LoVo (cell line): ENCODE measurements around the gene PLCL1.

Source experiments
- DNase-seq: peaks from one replicate; pipeline ENCODE4 v3.0.0-alpha.2; 2016; ENCODE audit warnings: low spot score

Gene PLCL1

DNA sequence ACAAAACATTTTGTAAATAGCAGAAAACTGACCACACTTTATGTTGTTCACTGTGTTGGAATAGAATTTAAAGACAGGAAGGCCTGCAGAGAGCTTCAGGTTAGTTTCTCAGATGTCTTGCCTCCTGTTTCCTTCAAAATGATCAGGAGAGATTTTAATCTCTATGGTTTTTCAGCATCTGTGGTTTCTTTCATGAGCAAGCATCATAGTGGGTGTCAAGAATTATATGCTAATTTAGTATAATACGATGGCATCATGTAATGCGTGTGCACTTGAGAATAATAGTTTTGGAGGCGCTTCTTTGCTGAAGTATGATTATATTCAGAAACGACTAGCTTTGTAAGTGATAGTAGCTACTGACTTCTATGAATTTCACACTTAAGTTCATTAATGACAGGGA is 149.9 kb downstream of the PLCL1 start:
- DNase-seq = no peak

DNA sequence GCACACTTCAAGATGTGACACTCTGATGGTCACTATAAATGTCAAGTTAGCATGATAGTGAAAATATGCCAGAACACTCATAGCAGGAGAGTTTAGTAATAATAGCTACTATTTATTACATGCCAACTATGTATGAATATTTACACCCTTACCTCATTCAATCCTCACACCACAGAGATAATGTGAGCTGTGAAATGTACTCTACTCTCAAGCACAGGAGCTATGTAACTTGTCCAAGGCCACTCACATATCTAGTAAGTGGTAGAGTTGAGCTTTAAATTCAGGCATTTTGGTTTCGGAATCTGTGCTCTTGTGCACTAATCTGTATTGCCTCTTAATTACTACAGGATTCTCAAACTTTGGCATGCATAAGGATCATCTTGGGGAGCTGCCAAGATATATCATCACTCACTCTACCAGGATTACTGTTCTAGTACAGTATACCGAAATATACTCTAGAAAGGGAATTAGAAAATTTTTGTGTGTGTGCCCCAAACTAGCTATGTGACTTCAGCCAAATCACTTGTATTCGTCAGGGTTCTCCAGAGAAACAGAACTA is 154.3 kb downstream of the PLCL1 start:
- DNase-seq = no peak

DNA sequence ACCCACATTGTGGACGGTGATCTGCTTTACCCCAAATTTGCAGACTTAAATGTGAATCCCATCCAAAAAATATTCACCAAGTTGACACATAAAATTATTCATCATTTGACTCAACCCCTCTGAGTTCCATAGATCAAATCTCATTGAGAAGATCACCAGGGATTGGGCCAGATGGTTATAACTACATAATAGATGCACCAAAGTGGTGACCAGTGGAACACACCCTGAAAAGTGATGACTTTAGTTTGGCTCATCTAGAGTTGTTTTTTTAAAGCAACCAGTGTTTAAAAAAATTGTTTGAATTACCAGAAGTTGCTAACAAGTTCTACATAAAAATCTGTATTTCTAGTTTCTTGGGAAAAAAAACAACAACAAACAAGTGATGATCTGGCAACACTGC is 155.0 kb downstream of the PLCL1 start:
- DNase-seq = no peak

DNA sequence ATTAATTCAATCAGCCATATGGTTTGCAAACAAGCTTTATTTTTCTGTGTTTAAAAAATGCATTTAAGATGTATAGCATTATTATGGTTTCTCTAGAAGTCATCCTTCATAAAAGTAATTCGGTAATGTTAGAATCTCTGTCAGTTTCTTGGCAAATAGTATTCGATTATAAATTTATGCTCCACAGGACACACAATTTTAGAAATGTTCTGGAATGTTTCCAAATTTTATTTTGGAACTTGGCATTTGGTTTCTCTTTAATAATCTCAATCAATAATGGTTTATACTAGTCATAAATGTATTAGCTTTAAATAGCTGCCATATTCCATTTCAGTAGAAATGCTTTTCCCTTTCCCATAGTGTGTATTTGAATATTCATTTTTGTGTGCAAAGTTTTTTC is 156.4 kb downstream of the PLCL1 start:
- DNase-seq = no peak

DNA sequence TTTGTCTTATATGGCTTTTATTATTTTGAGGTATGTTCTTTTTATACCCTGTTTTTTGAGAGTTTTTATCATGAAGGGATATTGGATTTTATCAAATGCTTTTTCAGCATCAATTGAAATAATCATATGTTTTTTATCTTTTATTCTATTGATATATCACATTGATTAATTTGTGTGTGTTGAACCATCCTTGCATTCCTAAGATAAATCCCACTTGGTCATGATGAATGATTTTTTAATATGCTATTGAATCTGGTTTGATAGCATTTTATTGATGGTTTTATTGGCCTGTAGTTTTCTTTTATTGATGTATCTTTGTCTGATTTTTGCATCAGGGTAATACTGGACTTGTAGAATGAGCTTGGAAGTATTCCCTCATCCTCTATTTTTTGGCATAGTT is 160.3 kb downstream of the PLCL1 start:
- DNase-seq = no peak

DNA sequence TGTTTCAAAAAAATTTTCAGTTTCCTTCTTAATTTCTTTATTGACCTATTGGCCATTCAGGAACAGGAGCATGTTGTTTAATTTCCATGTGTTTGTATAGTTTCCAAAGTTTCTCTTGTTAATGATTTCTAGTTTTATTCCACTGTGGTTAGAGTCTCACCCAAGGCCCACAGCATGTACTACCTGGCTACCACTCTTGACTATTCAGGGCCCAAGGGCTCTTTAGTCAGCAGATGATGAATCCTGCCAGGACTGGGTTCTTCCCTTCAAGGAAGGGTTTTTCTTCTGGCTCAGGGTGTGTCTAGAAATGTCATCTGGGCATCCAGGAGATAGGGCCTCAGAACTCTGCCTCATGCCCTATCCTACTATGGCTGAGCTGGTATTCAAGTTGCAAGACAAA is 161.4 kb downstream of the PLCL1 start:
- no peak for DNase-seq

DNA sequence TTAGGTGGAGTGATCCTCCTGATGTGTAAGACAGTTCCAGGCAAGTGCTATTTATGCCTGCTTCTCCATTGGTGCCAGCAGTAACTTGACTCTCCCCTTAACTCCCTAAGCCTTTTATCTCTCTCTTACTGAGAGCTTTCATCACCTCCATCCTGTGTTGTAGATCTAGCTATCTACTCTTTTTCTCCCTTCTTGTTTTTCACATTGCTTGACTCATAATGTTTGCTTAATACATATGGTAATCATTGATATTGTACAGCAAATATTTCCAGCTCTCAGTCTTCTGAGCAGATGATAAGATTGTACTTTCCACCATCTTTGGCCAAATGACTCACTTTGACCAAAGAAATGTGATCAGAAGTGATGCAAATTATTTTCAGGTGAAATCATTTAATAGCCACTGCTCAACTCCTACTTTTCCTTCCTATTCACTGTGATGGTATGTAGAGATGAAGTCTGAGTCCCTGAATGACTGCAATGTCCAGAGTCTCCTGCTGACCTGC is 165.0 kb downstream of the PLCL1 start:
- no peak for DNase-seq

DNA sequence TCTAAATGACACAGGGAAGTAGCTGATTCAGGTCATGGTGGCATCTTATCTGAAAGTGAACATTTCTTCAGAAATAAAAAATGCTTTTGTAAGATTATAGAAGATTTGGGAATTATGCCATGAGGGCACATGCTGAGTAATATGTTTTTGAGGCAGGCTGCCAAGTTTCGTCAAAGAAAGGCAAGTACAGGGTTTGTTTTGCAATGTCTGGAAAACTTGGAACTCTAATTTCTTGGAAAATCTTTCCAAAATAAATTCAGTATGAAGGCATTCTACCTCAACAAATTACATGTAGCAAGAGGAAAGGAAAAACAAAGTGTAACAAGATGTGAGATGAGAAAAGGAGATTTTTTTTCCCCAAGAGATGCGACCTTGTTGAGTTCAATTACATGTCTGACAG is 167.7 kb downstream of the PLCL1 start:
- DNase-seq = no peak

DNA sequence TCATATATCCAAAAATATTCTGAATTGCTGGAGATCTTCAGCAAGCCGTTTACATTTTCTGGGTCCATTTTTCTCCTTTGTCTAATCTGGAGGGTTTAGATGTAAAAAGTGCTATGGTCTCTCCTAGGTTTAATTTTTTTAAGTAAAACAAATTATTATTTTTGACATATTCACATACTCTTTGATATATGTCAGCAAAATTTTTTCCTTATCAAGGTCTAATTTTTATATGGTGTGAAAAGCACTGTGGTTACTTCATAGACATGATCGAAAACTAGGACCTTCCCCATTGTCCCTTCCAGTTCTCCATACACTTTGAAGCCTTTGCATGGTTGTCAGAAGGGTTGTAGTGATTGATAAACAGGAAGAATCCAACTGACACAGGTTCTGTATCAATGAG is 168.2 kb downstream of the PLCL1 start:
- DNase-seq = no peak

DNA sequence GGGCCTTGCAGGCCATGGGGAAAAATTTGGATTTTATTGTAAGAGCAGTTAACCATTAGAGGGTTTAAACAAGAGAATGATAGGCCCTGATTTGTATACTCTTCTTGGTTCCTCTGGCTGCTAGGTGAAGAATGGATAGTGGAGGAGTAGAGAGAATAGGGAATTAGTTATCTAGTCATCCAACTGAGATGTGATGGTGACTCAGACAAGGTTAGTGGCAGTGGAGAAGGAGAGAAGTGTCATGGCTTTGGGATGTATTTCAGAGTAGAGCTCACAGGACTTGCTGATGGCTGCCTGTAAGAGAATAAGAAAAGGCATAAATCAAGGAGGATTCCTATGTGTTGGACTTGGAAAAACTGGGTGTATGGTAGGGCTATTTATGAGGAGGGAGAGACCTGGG is 169.4 kb downstream of the PLCL1 start:
- no peak for DNase-seq

DNA sequence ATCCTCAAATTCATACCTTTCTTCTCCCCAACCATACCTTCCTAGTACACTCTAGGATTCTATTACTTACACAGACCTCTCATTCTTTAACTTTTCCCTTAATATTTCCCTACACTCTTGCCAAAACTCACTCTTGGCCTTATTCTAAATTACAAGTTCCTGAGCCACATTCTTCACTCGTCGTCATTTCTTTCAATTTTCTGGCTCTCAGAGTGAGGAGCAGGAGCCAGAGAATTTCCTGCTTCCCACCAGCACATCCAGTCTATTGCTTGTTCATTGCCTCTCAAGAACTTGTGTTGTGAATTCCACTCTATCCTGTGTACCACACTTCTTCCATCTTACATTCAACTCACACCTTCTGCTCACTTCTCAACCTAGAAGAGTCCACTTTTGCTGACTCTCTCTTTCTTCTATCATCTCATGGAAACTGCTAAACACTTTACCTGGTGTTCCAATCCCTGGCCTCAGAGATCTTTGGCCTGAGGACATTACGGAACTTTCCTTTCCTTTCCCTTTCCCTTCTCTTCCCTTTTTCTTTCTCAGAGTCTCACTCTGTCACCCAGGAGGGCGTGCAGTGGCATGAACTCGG is 171.6 kb downstream of the PLCL1 start:
- no peak for DNase-seq

DNA sequence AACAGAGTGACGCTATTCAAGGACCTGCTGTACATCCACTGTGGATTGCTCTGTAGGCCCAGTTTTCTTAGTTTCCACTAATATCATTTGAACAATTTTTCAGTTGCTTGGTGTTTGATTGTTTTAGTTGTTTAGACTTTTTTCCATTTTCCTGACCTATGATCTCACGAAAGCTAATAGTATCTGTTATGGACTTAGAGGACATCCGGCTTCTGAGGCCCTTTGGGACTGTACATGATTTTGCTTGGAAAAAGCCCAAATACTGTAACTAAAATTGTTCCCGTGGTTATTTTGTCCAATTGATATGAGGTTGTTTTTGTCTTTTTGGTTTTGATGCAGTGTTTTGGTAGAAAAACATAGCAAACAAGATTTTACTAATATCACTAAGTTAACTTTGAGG is 174.6 kb downstream of the PLCL1 start:
- DNase-seq = no peak

DNA sequence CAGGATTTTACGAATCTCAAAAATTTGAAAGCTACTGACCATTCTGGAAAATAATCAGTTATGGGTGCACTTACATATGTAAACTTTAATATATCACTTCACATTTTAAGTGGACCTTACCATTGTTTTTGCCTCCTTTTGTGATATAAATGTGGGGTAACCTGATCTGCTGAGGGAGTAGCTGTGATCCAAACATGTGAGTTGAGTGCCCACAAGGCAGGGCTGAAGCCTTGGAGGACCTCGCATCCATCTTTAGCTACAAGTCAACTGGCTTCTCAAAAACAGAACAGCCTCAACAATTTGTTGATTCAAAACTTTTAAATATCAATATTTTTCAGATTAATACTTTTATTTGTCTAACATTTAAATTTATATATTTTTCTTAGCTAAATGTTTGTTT is 178.2 kb downstream of the PLCL1 start:
- DNase-seq = no peak

DNA sequence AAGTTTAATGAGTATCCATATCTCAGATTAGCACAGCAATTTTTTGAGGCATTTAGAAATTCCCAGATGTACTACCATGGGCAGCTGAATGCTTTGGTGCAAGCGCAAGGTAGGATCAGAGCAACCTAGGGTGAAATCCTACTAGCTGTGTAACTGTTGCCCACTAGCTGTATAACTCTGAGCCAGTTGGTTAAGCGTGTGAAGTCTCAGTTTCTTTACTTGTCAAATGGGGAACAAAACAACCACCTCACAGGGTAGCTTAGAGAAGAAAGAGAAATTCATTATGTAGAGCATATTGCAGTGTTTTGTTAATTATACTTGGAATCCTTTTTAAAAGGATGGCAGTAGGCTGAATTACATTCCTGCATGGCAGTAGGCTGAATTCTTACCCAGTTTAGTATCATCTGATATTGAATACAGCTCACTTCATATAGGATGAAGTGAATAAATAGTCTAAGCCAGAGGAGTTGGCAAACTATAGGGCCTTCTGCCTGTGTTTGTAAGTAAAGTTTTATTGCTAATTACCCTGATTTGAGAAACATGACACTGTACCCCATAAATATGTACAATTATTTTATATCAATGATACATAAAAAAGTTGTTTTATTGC is 180.7 kb downstream of the PLCL1 start:
- no peak for DNase-seq

DNA sequence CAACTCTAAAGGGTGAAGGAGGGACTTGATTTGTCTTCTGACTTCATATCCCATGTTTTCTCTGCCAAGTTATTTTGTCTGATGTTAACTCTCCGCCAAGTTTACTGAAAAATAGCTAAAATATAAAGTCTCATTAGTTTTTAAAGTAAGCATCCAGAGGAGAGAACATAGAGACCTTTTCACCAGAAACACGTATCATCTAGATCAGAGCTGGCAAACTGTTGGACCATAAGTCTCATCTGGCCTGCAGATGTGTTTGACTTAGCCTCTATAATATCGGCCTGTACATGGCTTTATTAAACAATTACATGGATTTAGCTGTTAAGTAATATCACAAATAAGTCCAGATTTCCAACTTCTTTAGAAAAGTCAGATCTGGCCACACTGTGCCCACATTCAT is 182.6 kb downstream of the PLCL1 start:
- no peak for DNase-seq

DNA sequence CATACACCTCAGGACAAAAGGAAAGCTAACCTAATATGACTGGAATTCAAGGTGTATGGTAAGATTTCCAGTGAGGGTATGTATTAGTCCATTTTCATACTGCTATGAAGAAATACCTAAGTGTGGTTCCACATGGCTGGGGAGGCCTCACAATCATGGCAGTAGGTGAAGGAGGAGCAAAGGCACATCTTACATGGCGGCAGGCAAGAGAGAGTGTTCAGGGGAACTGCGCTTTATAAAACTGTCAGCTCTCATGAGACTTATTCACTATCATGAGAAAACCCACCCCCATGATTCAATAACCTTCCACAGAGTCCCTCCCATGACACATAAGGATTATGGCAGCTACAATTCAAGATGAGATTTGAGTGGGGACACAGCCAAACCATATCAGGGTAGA is 186.0 kb downstream of the PLCL1 start:
- no peak for DNase-seq

DNA sequence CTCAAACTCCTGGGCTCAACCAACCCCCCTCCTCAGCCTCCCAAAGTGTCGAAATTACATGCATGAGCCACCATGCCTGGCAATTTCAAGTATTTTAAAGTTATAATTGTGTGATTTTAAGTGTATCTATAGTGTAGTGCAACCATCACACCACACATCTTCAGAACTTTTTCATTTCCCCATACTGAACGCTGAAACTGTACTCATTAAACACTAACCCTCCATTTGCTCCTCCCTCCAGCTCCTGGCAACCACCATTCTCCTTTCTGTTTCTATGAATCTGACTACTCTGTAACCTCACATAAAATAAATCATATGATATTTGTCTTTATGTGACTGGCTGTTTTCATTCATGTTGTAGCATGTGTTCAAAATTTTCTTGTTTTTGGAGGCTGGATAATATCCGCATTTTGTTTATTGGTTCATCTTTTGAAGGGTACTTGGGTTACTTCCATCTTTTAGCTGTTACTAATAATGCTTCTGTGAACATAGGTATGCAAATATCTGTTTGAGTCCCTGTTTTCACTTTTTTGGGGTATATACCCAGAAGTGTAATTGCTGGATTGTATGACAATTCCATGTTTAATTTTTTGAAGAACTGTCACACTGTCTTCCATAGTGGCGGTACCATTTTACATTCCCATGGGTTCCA is 188.2 kb downstream of the PLCL1 start:
- DNase-seq = no peak

DNA sequence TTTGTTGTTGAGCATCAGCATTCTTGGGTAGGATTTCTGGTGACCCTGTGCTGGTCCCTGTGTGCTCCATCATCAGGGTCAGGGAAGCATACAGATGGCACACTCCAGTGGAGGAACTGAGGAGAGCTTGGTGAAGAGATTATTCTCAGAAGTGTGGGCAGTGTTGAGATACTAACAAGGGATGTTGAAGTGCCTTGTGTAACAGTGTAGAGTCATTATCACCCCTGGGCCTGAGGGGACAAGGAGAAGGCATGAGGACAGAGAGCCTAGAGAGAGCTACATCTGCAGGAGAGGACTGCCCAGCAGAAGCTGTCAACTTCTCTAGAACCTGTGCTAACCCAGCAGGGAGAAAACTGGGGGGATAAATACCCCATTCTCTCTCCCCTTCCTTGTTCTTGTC is 189.0 kb downstream of the PLCL1 start:
- DNase-seq = no peak

DNA sequence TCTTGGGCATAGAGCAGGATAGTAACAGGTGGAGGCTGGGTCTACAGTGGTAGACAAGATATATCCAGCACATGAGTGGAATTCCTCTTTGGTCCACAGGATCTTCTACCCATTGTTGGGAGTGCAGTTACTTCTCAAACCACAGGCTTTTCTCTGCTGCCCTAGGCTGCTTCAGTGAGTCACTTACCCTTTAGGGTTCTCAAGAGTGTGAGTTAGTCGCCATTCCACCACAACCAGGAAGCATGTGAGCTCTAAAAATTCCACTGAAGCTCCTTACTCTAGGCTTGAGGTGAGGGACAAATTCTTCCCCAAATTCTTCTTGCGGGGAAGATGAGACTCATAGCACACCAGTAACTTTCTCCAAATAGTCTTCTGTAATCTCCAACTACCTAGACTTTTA is 189.4 kb downstream of the PLCL1 start:
- DNase-seq = no peak

DNA sequence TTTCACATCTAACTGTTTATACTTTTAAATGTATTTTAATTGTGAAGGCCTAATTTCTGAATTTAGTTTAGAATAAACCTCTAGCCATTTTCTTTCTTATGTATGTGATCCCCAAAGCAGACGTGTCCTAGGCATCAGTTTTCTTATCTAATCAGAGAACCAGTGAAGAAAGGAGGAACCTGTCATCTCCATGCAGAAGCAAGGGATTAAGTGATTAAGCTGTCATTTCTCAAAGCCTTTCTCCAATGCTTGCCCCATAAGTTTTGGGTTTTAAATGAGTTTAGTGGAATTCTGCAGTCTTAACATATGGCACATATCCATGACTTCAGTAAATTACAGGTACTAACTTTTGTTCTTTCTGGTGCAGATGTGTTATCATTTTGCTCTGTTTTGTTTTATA is 190.4 kb downstream of the PLCL1 start:
- DNase-seq = no peak

DNA sequence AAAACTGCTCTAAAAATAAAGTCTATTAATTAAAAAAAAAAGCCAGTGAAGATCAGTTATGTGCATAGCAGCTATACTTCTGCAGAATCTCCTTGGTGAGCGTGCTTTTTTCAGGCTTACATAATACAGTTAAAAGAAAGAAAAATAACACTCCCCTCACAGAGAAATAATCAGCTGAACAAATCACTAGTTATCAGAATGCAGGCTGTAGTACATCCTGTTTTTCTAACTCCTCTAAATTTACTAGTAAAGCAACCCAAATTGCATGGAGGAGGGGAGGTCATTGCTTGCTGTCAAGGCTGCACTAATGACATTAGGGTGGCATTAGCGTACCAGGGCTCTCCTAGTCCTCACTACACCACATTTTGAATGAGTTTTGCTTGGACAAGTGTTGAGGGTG is 192.2 kb downstream of the PLCL1 start:
- DNase-seq = no peak

DNA sequence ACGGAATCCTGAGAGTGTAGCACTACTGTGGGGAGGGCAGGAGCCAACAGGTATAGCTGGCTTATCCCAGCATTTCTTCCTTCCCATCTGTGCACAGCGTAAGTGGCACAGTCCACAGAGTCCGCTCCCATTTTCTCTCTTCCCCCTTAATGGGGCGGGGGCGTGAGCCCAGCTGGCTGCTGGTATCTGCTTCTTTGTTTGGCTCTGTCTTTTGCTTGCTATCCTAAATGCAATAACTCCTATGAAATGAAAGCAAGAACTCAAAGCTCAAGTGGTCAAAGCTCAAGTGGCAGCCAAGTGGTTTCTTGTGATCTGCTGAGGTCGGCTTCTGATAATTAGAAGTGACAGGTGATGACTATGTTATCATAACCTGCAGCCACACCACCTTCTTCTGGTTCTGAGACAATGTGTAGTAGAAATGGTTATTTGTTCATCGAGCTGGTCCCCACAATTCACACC is 192.7 kb downstream of the PLCL1 start:
- no peak for DNase-seq

DNA sequence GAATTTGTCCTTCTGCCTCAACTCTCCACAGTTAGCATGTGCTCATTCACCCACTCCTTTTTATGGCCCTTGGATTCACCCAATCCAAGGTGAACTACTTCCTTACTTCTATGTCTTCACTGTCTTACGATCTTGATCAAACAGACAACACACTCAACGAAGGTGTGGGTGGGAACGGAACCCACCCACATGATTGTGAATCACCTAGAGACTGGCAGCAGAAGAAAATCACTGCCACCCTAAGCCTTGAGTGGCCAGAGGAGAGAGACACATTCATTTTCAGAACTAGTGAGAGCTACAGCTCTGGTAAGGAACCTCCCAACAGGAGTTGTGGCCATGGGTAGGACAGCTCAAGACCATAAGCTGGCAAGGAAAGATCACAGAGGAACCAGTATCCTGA is 194.3 kb downstream of the PLCL1 start:
- DNase-seq = no peak
